Esophagus (tissue), 2 donors: ENCODE data around the gene VPS13D. TPM values are rescaled to one million over a fixed set of nuclear protein-coding genes. Genes with fewer than 3 reads are reported as not detected.
"Not testable (repeated sequence)": the region's sequence is repeated elsewhere in the genome, so short reads cannot be mapped to it uniquely, and the experiment has no call there.

Experiments
- H3K27ac ChIP-seq, 2 donors: one replicate each; pipeline ENCODE4 v1.5.1; 2013; ENCODE audit warnings: low read depth in 2 of 2, mild to moderate bottlenecking in 2 of 2, inconsistent platforms in 1 of 2, low read length in 1 of 2, moderate library complexity in 1 of 2
- H3K27me3 ChIP-seq, 2 donors: one replicate each; pipeline ENCODE4 v1.6.1; 2013; ENCODE audit warnings: low read length in 2 of 2, control low read depth in 1 of 2, mild to moderate bottlenecking in 1 of 2; ENCODE audit not compliant: insufficient read depth in 2 of 2, control insufficient read depth in 1 of 2
- H3K36me3 ChIP-seq, 2 donors: one replicate each; pipeline ENCODE4 v1.6.1; 2013; ENCODE audit warnings: low read length in 1 of 2; ENCODE audit not compliant: control insufficient read depth in 2 of 2, insufficient read depth in 2 of 2
- H3K4me1 ChIP-seq, 2 donors: one replicate each; pipeline ENCODE4 v1.6.1; 2013; ENCODE audit warnings: low read length in 1 of 2; ENCODE audit not compliant: control insufficient read depth in 2 of 2, insufficient read depth in 2 of 2
- H3K4me3 ChIP-seq, 2 donors: one replicate each; pipeline ENCODE4 v1.5.1; 2013; ENCODE audit warnings: low read length in 2 of 2, mild to moderate bottlenecking in 2 of 2, low read depth in 1 of 2, moderate library complexity in 1 of 2
- H3K9me3 ChIP-seq, 2 donors: one replicate each; pipeline ENCODE4 v1.6.1; 2013; ENCODE audit warnings: mild to moderate bottlenecking in 2 of 2, low read depth in 1 of 2, low read length in 1 of 2, moderate library complexity in 1 of 2; ENCODE audit not compliant: control insufficient read depth in 2 of 2, insufficient read depth in 1 of 2
- WGBS, 2 donors: extraction: QIAGEN DNeasy Blood & Tissue Kit; methylation state at CpG; one replicate each; pipeline ENCODE4 v1.1.7; 2013; 5-methylcytosine and 5-hydroxymethylcytosine counted together
- polyA plus RNA-seq, 2 donors: library from polyadenylated mRNA; stranded (reverse); fragments of 200-250 nt; gene quantifications; one replicate each; pipeline ENCODE4 v1.2.3, GENCODE V29; 2013
- donor health status: healthy with polysubstance abuse.
- donor health status: Bipolar disorder and iron deficiency.

VPS13D gene
- polyA plus RNA-seq, 2 donors, result 26.3 to 36.9 TPM

- Histone ChIP-seq H3K4me3 (no peak overlapping the region), H3K27ac (peak overlapping the region; percentile 45 to 58), H3K27me3 (no peaks in the 10 kb centered on the region), H3K36me3 (peaks cover 3 to 7% of the 10 kb centered on the region in 2 donors), H3K9me3 (no peaks in the 10 kb centered on the region), H3K4me1 (peaks cover 2 to 6% of the 10 kb centered on the region in 2 donors)
- WGBS, 2 donors, result 89 to 90% methylated on average over 13 of the region's 13 CpGs
Observed at GRCh38 chr1:12511516-12512468, 282.0 kb downstream of the VPS13D start.

- no peaks in the 10 kb centered on the region for H3K9me3 ChIP-seq
- H3K36me3 ChIP-seq, result peaks cover 2 to 3% of the 10 kb centered on the region in 2 donors
- peaks cover 2 to 4% of the 10 kb centered on the region in 2 donors for H3K4me1 ChIP-seq
- H3K27ac ChIP-seq, result no peak overlapping the region
- H3K27me3 ChIP-seq, result no peaks in the 10 kb centered on the region
- H3K4me3 ChIP-seq, result no peak overlapping the region
- 96 to 100% methylated on average over 10 of the region's 10 CpGs for WGBS, 2 donors
Observed at GRCh38 chr1:12513181-12513580, 283.4 kb downstream of the VPS13D start.

- Histone ChIP-seq H3K36me3 (peaks cover 2 to 3% of the 10 kb centered on the region in 2 donors), H3K27me3 (no peaks in the 10 kb centered on the region), H3K4me3 (no peak overlapping the region), H3K9me3 (no peaks in the 10 kb centered on the region), H3K4me1 (peaks cover 2 to 4% of the 10 kb centered on the region in 2 donors), H3K27ac (no peak overlapping the region)
- WGBS, 2 donors, result 86 to 87% methylated on average over 8 of the region's 8 CpGs
Observed at GRCh38 chr1:12514590-12514989, 284.8 kb downstream of the VPS13D start.

GRCh38 chr1:12515234-12515633 is 285.4 kb downstream of the VPS13D start:
- 93 to 96% methylated on average over 5 of the region's 5 CpGs for WGBS, 2 donors
- Histone ChIP-seq H3K27ac (no peak overlapping the region), H3K36me3 (peaks cover 2 to 3% of the 10 kb centered on the region in 2 donors), H3K27me3 (no peaks in the 10 kb centered on the region), H3K4me3 (no peak overlapping the region), H3K4me1 (peaks cover 2 to 4% of the 10 kb centered on the region in 2 donors), H3K9me3 (no peaks in the 10 kb centered on the region)

GRCh38 chr1:12516741-12517140 is 286.9 kb downstream of the VPS13D start:
- Histone ChIP-seq H3K27ac (no peak overlapping the region), H3K4me1 (peaks cover 0 to 2% of the 10 kb centered on the region in 2 donors), H3K4me3 (no peak overlapping the region), H3K36me3 (peaks cover 0 to 2% of the 10 kb centered on the region in 2 donors), H3K9me3 (no peaks in the 10 kb centered on the region), H3K27me3 (no peaks in the 10 kb centered on the region)
- WGBS, 2 donors, result 97% methylated on average over 13 of the region's 13 CpGs

GRCh38 chr1:12518931-12519692 is 289.3 kb downstream of the VPS13D start:
- H3K27ac ChIP-seq, result peak overlapping the region in 1 of 2 donors; percentile 18
- WGBS, 2 donors, result 26 to 38% methylated on average over 21 of the region's 21 CpGs

GRCh38 chr1:12519693-12520364 is 290.0 kb downstream of the VPS13D start:
- Histone ChIP-seq H3K9me3 (no peaks in the 10 kb centered on the region), H3K4me3 (no peak overlapping the region), H3K36me3 (no peaks in the 10 kb centered on the region), H3K4me1 (no peaks in the 10 kb centered on the region), H3K27ac (no peak overlapping the region), H3K27me3 (no peaks in the 10 kb centered on the region)
- WGBS, 2 donors, result 86 to 90% methylated on average over 11 of the region's 11 CpGs

More at GRCh38 chr1:12518931-12519692, 289.3 kb downstream of the VPS13D start:
- no peaks in the 10 kb centered on the region for H3K9me3 ChIP-seq
- H3K4me1 ChIP-seq, result no peaks in the 10 kb centered on the region
- no peak overlapping the region for H3K4me3 ChIP-seq
- no peaks in the 10 kb centered on the region for H3K27me3 ChIP-seq
- no peaks in the 10 kb centered on the region for H3K36me3 ChIP-seq

- Histone ChIP-seq H3K27ac (no peak overlapping the region), H3K4me3 (no peak overlapping the region), H3K36me3 (no peaks in the 10 kb centered on the region), H3K9me3 (no peaks in the 10 kb centered on the region), H3K4me1 (no peaks in the 10 kb centered on the region), H3K27me3 (no peaks in the 10 kb centered on the region)
- 77 to 83% methylated on average over 5 of the region's 5 CpGs for WGBS, 2 donors
Observed at GRCh38 chr1:12521096-12521495, 291.3 kb downstream of the VPS13D start.

- H3K27ac ChIP-seq, H3K4me3 ChIP-seq, H3K9me3 ChIP-seq, H3K36me3 ChIP-seq, H3K4me1 ChIP-seq, H3K27me3 ChIP-seq: not testable (repeated sequence)
- WGBS, 2 donors, result 97% methylated on average over 9 of the region's 9 CpGs
Observed at GRCh38 chr1:12522780-12523179, 292.9 kb downstream of the VPS13D start.
